HG03521 (cell line): Measurements from ENCODE around the gene FBXL3.
"Not testable (repeated sequence)": the region's sequence is repeated elsewhere in the genome, so short reads cannot be mapped to it uniquely, and the experiment has no call there.

Source experiments
- ATAC-seq: cut with Tn5 transposase; IDR thresholded peaks from one replicate; pipeline ENCODE4 v1.9.1; 2021; ENCODE audit warnings: mild to moderate bottlenecking, moderate library complexity; ENCODE audit not compliant: unreplicated experiment

FBXL3 gene

GRCh38 chr13:76991796-76992547 is 35.0 kb downstream of the FBXL3 start, which contains the start of gene CLN5:
Gene CLN5 (plus strand): TSS chr13:76992081. CDS start chr13:76992099, 18 bp downstream.
- peak; percentile 92 for ATAC-seq

- ATAC-seq: peak; percentile 64
These were observed 35.5 kb downstream of the FBXL3 start for GRCh38 chr13:76991432-76991795.

GRCh38 chr13:76983676-76984075 is 43.3 kb downstream of the FBXL3 start:
- no peak for ATAC-seq

- ATAC-seq: no peak
These were observed 44.9 kb downstream of the FBXL3 start for GRCh38 chr13:76982061-76982460.

GRCh38 chr13:76980075-76980718 is 46.8 kb downstream of the FBXL3 start:
- ATAC-seq: peak; percentile 99

GRCh38 chr13:76976929-76977328 is 50.0 kb downstream of the FBXL3 start:
- no peak for ATAC-seq

- ATAC-seq: no peak
These were observed 50.5 kb downstream of the FBXL3 start for GRCh38 chr13:76976490-76976889.

GRCh38 chr13:76975863-76976262 is 51.1 kb downstream of the FBXL3 start:
- ATAC-seq: no peak

GRCh38 chr13:76974618-76974975 is 52.4 kb downstream of the FBXL3 start:
- no peak for ATAC-seq

GRCh38 chr13:76973920-76974617 is 52.9 kb downstream of the FBXL3 start:
- no peak for ATAC-seq

GRCh38 chr13:76971851-76972829 is 54.8 kb downstream of the FBXL3 start:
- no peak for ATAC-seq

- no peak for ATAC-seq
These were observed 55.7 kb downstream of the FBXL3 start for GRCh38 chr13:76971215-76971614.

GRCh38 chr13:76969488-76970365 is 57.2 kb downstream of the FBXL3 start:
- no peak for ATAC-seq

GRCh38 chr13:76968041-76968440 is 58.9 kb downstream of the FBXL3 start:
- no peak for ATAC-seq

GRCh38 chr13:76967031-76967430 is 59.9 kb downstream of the FBXL3 start:
- no peak for ATAC-seq

GRCh38 chr13:76965759-76966421 is 61.1 kb downstream of the FBXL3 start:
- ATAC-seq: no peak

- not testable (repeated sequence) for ATAC-seq
These were observed 67.2 kb downstream of the FBXL3 start for GRCh38 chr13:76959734-76960133.

- no peak for ATAC-seq
These were observed 68.0 kb downstream of the FBXL3 start for GRCh38 chr13:76958841-76959432.

- ATAC-seq: no peak
These were observed 71.3 kb downstream of the FBXL3 start for GRCh38 chr13:76955661-76956060.
